Ramos (cell line): ENCODE data around the gene UFD1.

Source experiments
- in situ Hi-C: fragments of 300-500 bp; cut with MboI; formaldehyde crosslinking; loops from one replicate; pipeline ENCODE4 v1.14.3; 2022; ENCODE audit warnings: low sequenced_read_pairs; ENCODE audit not compliant: unreplicated experiment

Gene UFD1

GRCh38 chr22:19516378-19517170, 37.6 kb upstream of the UFD1 start:
- in situ Hi-C loops = no loop called here

GRCh38 chr22:19515654-19516377, 36.8 kb upstream of the UFD1 start:
- in situ Hi-C loops = no loop called here

GRCh38 chr22:19514831-19515565, 36.0 kb upstream of the UFD1 start:
- in situ Hi-C loops = no loop called here

- in situ Hi-C loops = no loop called here
These were observed 34.8 kb upstream of the UFD1 start for GRCh38 chr22:19513823-19514222.

- in situ Hi-C loops = no loop called here
These were observed 31.9 kb upstream of the UFD1 start for GRCh38 chr22:19510919-19511341.

DNA sequence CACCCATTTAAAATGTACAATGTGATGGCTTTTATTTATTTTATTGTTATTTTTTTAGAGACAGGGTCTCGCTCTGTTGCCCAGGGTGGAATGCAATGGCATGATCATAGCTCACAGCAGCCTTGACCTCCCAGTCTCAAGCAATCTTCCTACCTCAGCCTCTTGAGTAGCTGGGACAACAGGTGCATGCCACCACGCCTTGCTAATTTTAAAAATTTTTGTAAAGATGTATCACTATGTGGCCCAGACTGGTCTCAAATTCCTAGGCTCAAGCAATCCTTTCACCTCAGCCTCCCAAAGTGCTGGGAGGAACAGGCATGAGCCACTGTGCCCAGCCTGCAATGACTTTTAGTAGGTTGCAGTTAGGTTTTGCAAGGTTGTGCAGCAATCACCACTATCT, 30.9 kb upstream of the UFD1 start:
- in situ Hi-C loops = loop anchor here (10.0 kb wide), 1 partner anchor 115 kb away; no protein-coding TSS in a partner anchor

GRCh38 chr22:19509191-19509590, 30.2 kb upstream of the UFD1 start:
- in situ Hi-C loops = loop anchor here (10.0 kb wide), 1 partner anchor 116 kb away; no protein-coding TSS in a partner anchor

GRCh38 chr22:19508024-19508776, 29.2 kb upstream of the UFD1 start:
- in situ Hi-C loops = loop anchor here (10.0 kb wide), 1 partner anchor 117 kb away; no protein-coding TSS in a partner anchor

GRCh38 chr22:19507534-19507861, 28.5 kb upstream of the UFD1 start:
- in situ Hi-C loops = loop anchor here (10.0 kb wide), 1 partner anchor 117 kb away; no protein-coding TSS in a partner anchor

DNA sequence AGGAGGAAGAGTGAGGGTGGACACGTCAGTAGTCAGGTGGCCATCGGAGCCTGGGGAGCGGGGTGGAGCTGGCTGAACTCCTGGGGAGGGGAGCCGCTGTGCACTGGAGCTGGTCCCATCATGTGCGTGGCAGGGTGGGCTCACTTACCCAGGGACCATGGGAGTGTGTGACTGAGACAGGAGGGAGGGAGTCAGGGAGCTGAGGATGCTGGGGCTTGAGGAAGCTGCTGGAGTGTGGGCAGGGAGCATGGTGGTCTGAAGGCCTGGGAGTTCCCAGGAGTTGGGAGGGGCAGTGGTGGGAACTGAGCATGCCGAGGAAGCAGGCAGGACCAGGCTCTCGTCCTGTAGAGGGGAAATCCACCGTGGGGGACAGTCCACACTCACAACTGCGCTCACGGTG, 27.2 kb upstream of the UFD1 start:
- in situ Hi-C loops = loop anchor here (10.0 kb wide), 1 partner anchor 119 kb away; no protein-coding TSS in a partner anchor

DNA sequence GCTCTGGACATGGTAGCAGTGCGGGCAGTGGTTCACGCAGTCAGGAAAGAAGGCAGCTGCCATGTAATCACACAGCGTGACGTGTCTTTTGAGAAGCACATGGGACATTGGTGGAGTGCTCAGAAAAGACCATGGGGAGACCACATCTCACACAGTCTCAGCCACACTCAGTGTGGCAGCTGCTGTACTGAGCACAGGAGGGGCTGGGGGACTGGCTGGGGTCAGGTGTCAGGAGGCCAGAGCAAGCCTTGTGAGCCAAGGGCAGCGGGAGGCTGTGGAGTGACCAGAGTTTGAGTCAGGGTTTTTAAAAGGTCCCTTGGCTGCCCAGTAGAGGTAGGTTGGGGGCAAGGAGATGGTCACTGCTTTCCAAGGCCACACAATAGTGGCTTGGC, 26.7 kb upstream of the UFD1 start:
- in situ Hi-C loops = loop anchor here (10.0 kb wide), 1 partner anchor 119 kb away; no protein-coding TSS in a partner anchor

DNA sequence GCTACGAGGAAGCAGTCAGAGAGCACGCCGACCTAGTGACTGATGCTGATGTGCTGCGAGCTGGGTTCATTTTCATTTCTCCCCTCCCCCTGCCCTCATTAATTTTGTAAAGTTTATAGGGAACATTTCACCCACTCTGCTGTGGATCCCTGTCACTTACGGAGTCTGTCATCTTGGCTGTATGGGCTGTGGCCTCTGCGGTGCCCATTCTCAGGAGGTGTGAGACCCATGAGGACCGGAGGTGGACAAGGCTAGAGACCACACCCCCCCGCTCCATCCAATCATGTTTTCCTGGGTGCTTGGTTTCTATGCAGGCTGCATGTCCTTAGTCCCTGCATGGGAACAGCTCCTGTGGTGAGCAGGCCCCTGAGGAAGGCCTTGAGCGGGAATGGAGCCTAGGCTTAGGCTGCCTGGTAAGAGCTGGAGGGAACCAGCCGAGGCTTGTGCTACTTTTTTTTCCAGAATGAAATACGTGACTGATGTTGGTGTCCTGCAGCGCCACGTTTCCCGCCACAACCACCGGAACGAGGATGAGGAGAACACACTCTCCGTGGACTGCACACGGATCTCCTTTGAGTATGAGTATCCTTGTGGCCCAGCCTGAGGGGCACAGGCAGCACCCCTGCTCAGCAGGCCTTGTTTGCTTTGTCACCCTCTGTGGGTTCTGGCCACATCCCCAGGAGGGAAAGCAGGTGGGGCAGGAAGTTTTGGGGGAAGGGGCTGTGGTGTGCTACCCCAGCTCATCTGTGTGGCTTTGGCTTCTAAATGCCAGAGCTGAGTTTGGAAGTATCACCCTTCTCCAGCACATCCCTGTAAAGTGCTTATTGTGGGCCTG, 26.1 kb upstream of the UFD1 start:
- in situ Hi-C loops = loop anchor here (10.0 kb wide), 1 partner anchor 120 kb away; no protein-coding TSS in a partner anchor

DNA sequence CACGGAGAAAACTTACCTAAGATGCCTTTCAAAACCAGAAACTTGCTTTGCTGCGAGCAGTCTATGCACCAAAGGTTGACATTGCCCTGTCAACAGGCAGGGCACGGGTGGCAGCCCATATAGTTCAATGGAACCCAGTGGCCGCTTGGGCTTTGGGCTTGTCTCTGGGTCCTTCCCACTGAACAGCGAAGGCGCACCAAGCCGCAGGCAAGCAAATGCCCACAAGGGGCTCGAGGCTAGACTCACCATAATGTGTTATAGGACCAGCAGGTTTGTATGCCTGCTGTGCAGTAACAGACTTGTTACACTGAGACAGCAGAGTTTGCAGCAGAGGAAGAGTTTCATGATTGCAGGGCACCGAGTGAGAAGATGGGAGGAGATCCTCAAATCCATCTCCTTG, 24.9 kb upstream of the UFD1 start:
- in situ Hi-C loops = loop anchor here (10.0 kb wide), 1 partner anchor 121 kb away; no protein-coding TSS in a partner anchor

DNA sequence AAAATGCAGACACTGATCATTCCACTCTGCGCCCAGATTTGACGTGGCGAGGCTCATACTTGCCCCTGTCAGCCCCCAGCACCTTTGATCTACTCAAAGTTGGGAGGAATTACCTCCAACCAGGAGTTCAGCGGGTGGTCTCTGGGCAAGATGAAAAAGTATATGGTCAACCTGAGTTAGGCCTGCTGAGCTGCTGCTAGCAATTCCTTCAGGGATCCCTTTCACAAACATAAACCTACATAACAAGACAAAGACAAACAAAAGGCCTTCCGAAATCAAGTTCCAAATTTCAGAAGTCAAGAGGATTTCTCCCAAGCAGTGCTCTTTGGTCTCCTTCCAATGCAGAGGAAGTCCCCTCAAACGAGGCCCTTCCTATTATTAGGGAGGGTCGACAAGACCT, 24.4 kb upstream of the UFD1 start:
- in situ Hi-C loops = loop anchor here (10.0 kb wide), 1 partner anchor 121 kb away; no protein-coding TSS in a partner anchor

DNA sequence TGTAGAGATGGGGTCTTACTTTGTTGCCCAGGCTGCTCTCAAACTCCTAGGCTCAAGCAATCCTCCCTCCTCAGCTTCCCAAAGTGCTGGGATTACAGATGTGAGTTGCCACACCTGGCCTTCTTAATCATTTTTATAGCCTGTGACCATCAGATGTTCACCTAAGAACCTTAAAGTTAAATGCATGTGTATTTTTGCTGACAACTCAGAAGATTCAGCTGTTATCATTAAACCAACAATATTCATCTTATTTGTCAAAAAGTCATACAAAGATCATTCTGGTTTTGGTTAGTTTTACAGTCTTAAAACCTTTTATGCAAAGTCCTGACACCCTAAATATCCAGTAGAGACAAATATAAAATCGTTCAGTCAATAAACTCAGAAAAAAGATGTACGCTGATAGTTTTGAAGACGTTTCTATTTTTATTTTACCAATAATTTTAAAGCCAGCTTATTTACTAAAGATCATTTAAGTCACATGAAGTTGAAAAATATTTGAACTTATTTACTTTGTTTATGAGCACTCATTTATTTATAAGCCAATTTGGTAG, 23.0 kb upstream of the UFD1 start:
- in situ Hi-C loops = loop anchor here (10.0 kb wide), 1 partner anchor 123 kb away; no protein-coding TSS in a partner anchor

- in situ Hi-C loops = loop anchor here (10.0 kb wide), 1 partner anchor 125 kb away; no protein-coding TSS in a partner anchor
These were observed 20.9 kb upstream of the UFD1 start for GRCh38 chr22:19499880-19500242.

DNA sequence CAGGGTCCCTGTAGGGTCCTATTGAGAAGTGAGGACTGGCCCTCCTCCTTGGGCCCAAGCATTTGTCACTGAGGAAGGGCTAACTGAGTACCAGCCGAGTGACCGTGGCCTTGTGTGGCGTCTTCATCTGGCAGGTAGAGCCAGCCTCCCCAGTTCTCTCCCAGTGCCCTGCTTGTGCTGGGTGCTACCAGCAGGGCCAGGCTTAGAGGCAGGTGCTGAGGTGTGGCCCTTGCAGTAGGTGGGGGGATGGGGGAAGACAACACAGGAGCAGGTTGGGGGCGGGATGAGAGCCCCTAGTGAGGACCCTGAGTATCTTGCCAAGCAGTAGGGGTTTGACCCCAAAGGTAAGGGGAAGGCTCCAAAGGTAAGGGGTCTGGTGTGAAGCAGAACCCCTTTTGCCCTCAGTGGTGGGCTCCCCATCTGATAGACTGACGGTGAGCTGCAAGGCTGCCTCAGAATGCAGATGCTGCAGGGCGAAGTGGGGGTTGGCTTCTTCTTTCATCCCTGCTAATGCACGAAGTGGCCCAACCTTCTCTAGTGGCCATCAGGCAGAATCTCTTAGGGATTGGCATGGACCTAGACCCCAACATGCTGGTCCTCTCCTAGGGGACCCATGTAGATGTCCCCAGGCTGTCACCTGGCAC, 20.4 kb upstream of the UFD1 start:
- in situ Hi-C loops = no loop called here

DNA sequence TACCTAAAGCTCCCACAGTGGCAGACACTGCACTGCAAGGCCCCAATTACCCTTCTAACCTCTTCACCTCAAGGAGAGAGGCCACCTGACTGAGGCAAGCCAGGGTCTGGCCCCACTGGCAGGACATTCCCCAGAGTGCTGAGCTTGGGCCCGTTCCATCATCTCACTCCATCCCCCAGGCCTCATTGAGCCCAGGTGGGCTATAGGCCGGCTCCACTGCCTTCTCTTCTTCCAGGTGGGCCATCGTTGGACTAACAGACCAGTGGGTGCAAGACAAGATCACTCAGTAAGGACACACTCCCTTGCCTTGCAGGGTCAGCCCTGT, 19.8 kb upstream of the UFD1 start:
- in situ Hi-C loops = no loop called here
